HG02943 (cell line): ENCODE results near the gene WHRN.

Source experiments
- ATAC-seq: cut with Tn5 transposase; IDR thresholded peaks from one replicate; pipeline ENCODE4 v1.9.1; 2021; ENCODE audit warnings: mild to moderate bottlenecking, low read depth, moderate library complexity; ENCODE audit not compliant: unreplicated experiment

WHRN gene

GRCh38 chr9:114515528-114515927 lies 10.3 kb upstream of the WHRN start:
- ATAC-seq, result no peak

GRCh38 chr9:114513959-114514267 lies 8.6 kb upstream of the WHRN start:
- no peak for ATAC-seq

- ATAC-seq, result no peak
These were observed 8.0 kb upstream of the WHRN start for GRCh38 chr9:114513055-114513958.

- ATAC-seq, result no peak
These were observed 7.0 kb upstream of the WHRN start for GRCh38 chr9:114511978-114512874.

GRCh38 chr9:114507726-114508125 lies 2.5 kb upstream of the WHRN start:
- no peak for ATAC-seq

GRCh38 chr9:114506082-114506390 lies 763 bp upstream of the WHRN start:
- no peak for ATAC-seq

GRCh38 chr9:114504341-114505186 lies 709 bp downstream of the WHRN start:
- no peak for ATAC-seq

GRCh38 chr9:114503522-114504340 lies 1.5 kb downstream of the WHRN start:
- no peak for ATAC-seq

- no peak for ATAC-seq
These were observed 2.3 kb downstream of the WHRN start for GRCh38 chr9:114503009-114503408.

- ATAC-seq, result no peak
These were observed 3.2 kb downstream of the WHRN start for GRCh38 chr9:114501796-114502682.

- ATAC-seq, result no peak
These were observed 4.5 kb downstream of the WHRN start for GRCh38 chr9:114500697-114501292.

- ATAC-seq, result no peak
These were observed 5.2 kb downstream of the WHRN start for GRCh38 chr9:114499941-114500696.

GRCh38 chr9:114499528-114499927 lies 5.7 kb downstream of the WHRN start:
- no peak for ATAC-seq

- ATAC-seq, result no peak
These were observed 7.4 kb downstream of the WHRN start for GRCh38 chr9:114497727-114498382.

GRCh38 chr9:114497236-114497635 lies 8.0 kb downstream of the WHRN start:
- no peak for ATAC-seq

GRCh38 chr9:114496011-114496410 lies 9.3 kb downstream of the WHRN start:
- no peak for ATAC-seq

GRCh38 chr9:114494776-114495569 lies 10.3 kb downstream of the WHRN start:
- ATAC-seq, result no peak
